ENCODE measurements around the gene LRRC8D. TPM values are rescaled to one million over a fixed set of nuclear protein-coding genes. Genes with fewer than 3 reads are reported as not detected.

Gene LRRC8D
- total and polyA plus RNA-seq, 9 of the 15 experiments (the other 6 are each of a cell fraction or from before 2014, with no cell fraction given) = 3.4 to 53.9 (median 15.9) TPM

GRCh38 chr1:89952605-89953130 lies 131.8 kb downstream of the LRRC8D start (continued):
- no peak for TF ChIP-seq CEBPB (tag; IDR thresholded peaks at IDR 0.05)
- 0 out of 2 replicates have a peak, but pooled peaks have one; percentile 50 for TF ChIP-seq ZSCAN32 (CRISPR knock-in tag; IDR thresholded peaks at IDR 0.05)
- TF ChIP-seq ZNF184 (CRISPR knock-in tag; IDR thresholded peaks at IDR 0.05) = no peak
- 0 out of 2 replicates have a peak, but pooled peaks have one; percentile 47 for TF ChIP-seq ADNP (tag; IDR thresholded peaks at IDR 0.05)
- TF ChIP-seq ZNF639 (CRISPR knock-in tag; conservative IDR thresholded peaks at IDR 0.05 in 1 of 2, IDR thresholded peaks at IDR 0.05 in 1 of 2) = peak in 1 of 2 experiments; percentile 61; a peak in 1 of 4 replicates
- no peak for TF ChIP-seq ZNF398 (CRISPR knock-in tag; IDR thresholded peaks at IDR 0.05)
- TF ChIP-seq ZNF583 (CRISPR knock-in tag; IDR thresholded peaks at IDR 0.05) = peak; percentile 61; the same call in 1 of the 2 replicates
- TF ChIP-seq ILF3 (IDR thresholded peaks at IDR 0.05; ENCODE audit: borderline replicate concordance) = no peak
- TF ChIP-seq PHF20 (IDR thresholded peaks at IDR 0.05; ENCODE audit: partially characterized antibody) = no peak
- TF ChIP-seq HNRNPLL (IDR thresholded peaks at IDR 0.05; ENCODE audit: low read depth, low read length, poor library complexity, severe bottlenecking) = no peak
- peak; percentile 69; the same call in 1 of the 2 replicates for TF ChIP-seq ZFP1 (CRISPR knock-in tag; IDR thresholded peaks at IDR 0.05)
- TF ChIP-seq ZNF586 (CRISPR knock-in tag; conservative IDR thresholded peaks at IDR 0.05) = no peak
- no peak for TF ChIP-seq MTA3 (IDR thresholded peaks at IDR 0.05; ENCODE audit: borderline replicate concordance)
- no peak for TF ChIP-seq ZNF146 (CRISPR knock-in tag; IDR thresholded peaks at IDR 0.05; ENCODE audit: unreplicated experiment)
- TF ChIP-seq TRIM25 (IDR thresholded peaks at IDR 0.05; ENCODE audit: borderline replicate concordance) = no peak
- 0 out of 2 replicates have a peak, but pooled peaks have one; percentile 38 for TF ChIP-seq HIVEP1 (CRISPR knock-in tag; IDR thresholded peaks at IDR 0.05)
- TF ChIP-seq ZBTB17 (CRISPR knock-in tag; IDR thresholded peaks at IDR 0.05) = peak; percentile 59; the same call in 1 of the 2 replicates
- no peak for TF ChIP-seq ZNF699 (CRISPR knock-in tag; IDR thresholded peaks at IDR 0.05; ENCODE audit: insufficient replicate concordance)
- peak; percentile 77; the same call in 1 of the 2 replicates for TF ChIP-seq DMBX1 (CRISPR knock-in tag; IDR thresholded peaks at IDR 0.05; ENCODE audit: borderline replicate concordance)
- no peak for TF ChIP-seq ERF (CRISPR knock-in tag; IDR thresholded peaks at IDR 0.05)
- TF ChIP-seq NR4A1 (CRISPR knock-in tag; IDR thresholded peaks at IDR 0.05) = no peak
- peak; percentile 79; the same call in 1 of the 2 replicates for TF ChIP-seq NR4A1 (tag; IDR thresholded peaks at IDR 0.05)
- TF ChIP-seq MEF2D (tag; conservative IDR thresholded peaks at IDR 0.05; ENCODE audit: low read depth) = peak; percentile 66
